ENCODE measurements around the gene PLA2R1.
"Not testable (repeated sequence)": the region's sequence is repeated elsewhere in the genome, so short reads cannot be mapped to it uniquely, and the experiment has no call there.

Gene PLA2R1

GRCh38 chr2:160063271-160063670 lies 856 bp upstream of the PLA2R1 start:
- DNase-seq = no peak

- no peak for DNase-seq
Observed at GRCh38 chr2:160061944-160062291, 497 bp downstream of the PLA2R1 start.

GRCh38 chr2:160061533-160061932 lies 882 bp downstream of the PLA2R1 start:
- no peak for DNase-seq

GRCh38 chr2:160060297-160060696 lies 2.1 kb downstream of the PLA2R1 start:
- no peak for DNase-seq

- no peak for DNase-seq
Observed at GRCh38 chr2:160057356-160057755, 5.1 kb downstream of the PLA2R1 start.

GRCh38 chr2:160055726-160056108 lies 6.7 kb downstream of the PLA2R1 start:
- DNase-seq = no peak

- peak; percentile 29 for DNase-seq
Observed at GRCh38 chr2:160054984-160055725, 7.3 kb downstream of the PLA2R1 start.

GRCh38 chr2:160053946-160054345 lies 8.5 kb downstream of the PLA2R1 start:
- DNase-seq = no peak

- no peak for DNase-seq
Observed at GRCh38 chr2:160052531-160052930, 9.9 kb downstream of the PLA2R1 start.

- DNase-seq = peak; percentile 7
Observed at GRCh38 chr2:160051371-160051800, 11.0 kb downstream of the PLA2R1 start.

- no peak for DNase-seq
Observed at GRCh38 chr2:160050147-160050546, 12.3 kb downstream of the PLA2R1 start.

GRCh38 chr2:160045703-160046210 lies 16.7 kb downstream of the PLA2R1 start:
- DNase-seq = no peak

- DNase-seq = no peak
Observed at GRCh38 chr2:160044728-160045127, 17.7 kb downstream of the PLA2R1 start.

GRCh38 chr2:160043265-160043664 lies 19.1 kb downstream of the PLA2R1 start:
- no peak for DNase-seq

- no peak for DNase-seq
Observed at GRCh38 chr2:160042054-160042453, 20.4 kb downstream of the PLA2R1 start.

- no peak for DNase-seq
Observed at GRCh38 chr2:160041091-160041490, 21.3 kb downstream of the PLA2R1 start.

- DNase-seq = peak; percentile 46
Observed at GRCh38 chr2:160039166-160039903, 23.1 kb downstream of the PLA2R1 start.

- DNase-seq = not testable (repeated sequence)
Observed at GRCh38 chr2:160038662-160039061, 23.8 kb downstream of the PLA2R1 start.

GRCh38 chr2:160036736-160037135 lies 25.7 kb downstream of the PLA2R1 start:
- DNase-seq = no peak

GRCh38 chr2:160035125-160035524 lies 27.3 kb downstream of the PLA2R1 start:
- DNase-seq = no peak

GRCh38 chr2:160034396-160034795 lies 28.0 kb downstream of the PLA2R1 start:
- DNase-seq = no peak

GRCh38 chr2:160033732-160034392 lies 28.6 kb downstream of the PLA2R1 start:
- DNase-seq = peak; percentile 29

GRCh38 chr2:160029270-160029628 lies 33.2 kb downstream of the PLA2R1 start:
- DNase-seq = no peak
